ENCODE measurements around the gene FBXL20.
A peak's percentile ranks its signal among the peaks of the same experiment; 100 is the strongest.
"Not testable (repeated sequence)": the region's sequence is repeated elsewhere in the genome, so short reads cannot be mapped to it uniquely, and the experiment has no call there.

Gene FBXL20

GRCh38 chr17:39401412-39402243, at the start of gene FBXL20:
Gene FBXL20, minus strand, starts transcription at chr17:39401626. Its CDS starts 224 bp downstream, at chr17:39401402.
- FAIRE-seq: no peak

DNA sequence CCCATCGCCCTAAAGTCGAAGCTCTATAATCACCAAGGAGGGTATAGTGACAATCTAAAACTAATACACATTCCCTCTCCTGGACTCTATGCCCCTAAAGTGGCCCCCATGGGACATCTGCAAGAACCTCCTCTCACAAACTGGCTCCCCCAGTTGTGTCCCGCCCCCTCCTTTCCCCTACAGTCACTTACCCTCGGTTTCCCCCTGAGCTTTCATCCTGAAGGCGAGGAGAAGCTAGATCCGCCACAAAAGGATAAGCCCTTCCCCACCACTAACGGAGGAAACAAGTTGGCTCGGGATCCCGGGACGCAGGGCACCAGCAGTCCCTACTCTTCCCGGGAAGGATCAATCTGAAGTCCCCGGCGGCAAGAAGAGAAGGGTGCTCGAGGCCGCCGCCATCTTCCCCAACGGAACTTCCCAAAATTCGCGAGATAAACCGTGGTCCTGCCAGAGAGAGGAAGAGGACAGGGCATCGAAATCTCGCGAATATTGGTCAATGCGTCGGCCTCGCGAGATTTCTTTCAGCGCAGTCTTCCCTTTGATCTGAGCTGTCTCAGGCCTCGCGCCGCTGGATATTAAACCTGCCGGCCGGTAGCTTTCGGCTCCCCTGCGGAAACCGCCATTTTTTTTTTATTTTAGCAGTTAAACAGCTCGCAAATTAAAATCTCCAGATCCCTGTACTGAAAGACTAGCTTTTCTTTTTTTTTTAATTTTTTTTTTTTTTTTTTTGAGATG, 49.6 kb upstream of the FBXL20 start, which contains the start of gene MED1:
Gene MED1, minus strand, starts transcription at position 417 of the 735 bp plus-strand sequence. Its CDS starts 201 bp downstream, at position 216.
- FAIRE-seq: peak; percentile 92

DNA sequence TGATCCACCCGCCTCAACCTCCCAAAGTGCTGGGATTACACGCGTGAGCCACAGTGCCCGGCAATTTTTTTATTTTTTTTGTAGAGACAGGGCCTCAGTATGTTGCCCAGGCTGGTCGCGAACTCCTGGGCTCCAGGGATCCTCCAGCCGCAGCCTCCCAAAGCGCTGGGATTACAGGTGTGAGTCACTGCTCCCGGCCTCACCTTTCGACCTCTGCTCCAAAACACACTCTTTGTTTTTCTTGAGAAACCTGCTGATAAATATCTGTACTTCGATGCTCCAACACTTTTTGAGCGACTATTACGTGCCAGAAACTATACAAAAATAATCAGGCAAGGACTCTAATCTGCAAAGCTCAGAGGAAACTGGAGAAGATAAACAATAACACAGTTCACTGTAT, 48.6 kb upstream of the FBXL20 start:
- no peak for FAIRE-seq

- no peak for FAIRE-seq
Observed at GRCh38 chr17:39447561-39447960, 46.1 kb upstream of the FBXL20 start.

DNA sequence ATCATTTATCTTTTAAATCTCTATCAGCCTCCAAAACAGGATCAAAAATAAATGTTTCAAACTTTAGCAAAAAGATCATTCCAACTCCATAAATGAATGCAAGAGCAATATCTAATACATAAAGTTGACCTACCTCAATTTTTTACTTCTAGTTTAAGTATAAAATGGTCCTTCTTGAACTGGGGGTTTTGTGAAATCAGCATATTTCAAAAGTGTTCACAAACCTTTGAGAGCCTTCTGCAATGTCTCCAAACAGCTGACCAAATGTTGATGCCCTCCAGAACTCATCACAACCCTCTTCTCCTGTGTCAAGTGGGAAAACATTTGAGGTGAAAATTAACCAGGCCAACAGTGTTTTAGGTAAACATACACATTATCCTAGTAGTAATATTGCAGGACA, 41.9 kb upstream of the FBXL20 start:
- FAIRE-seq: no peak

DNA sequence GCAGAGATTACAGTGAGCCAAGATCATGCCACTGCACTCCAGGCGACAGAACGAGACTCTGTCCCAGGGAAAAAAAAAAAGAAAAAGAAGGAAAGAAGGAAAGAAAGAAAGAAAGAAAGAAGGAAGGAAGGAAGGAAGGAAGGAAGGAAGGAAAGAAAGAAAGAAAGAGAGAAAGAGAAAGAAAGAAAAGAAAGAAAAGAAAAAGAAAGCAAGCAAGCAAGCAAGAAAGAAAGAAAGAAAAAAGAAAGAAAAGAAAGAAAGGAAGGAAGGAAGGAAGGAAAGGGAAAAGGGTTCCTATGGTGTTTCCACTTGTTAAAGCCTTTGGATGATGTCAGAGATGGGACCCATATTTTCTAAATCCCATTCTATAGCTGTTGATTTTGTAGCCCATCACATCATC, 38.4 kb upstream of the FBXL20 start:
- not testable (repeated sequence) for FAIRE-seq

DNA sequence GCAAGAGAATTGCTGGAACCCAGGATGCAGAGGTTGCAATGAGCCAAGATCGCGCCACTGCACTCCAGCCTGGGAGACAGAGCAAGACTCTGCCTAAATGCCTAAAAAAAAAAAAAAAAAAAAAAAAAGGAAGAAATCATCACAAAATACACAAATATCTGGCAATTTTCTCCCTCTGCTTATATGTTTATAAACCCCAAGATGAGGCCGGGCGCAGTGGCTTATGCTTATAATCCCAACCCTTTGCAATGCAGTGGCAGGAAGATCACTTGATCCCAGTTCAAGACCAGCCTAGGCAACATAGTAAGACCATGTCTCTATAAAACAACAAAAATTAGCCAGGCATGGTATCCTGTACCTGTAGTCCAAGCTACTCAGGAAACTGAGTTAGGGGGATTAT, 28.2 kb upstream of the FBXL20 start:
- no peak for FAIRE-seq

- FAIRE-seq: no peak
Observed at GRCh38 chr17:39416141-39416540, 14.7 kb upstream of the FBXL20 start.

- FAIRE-seq: no peak
Observed at GRCh38 chr17:39410279-39410678, 8.9 kb upstream of the FBXL20 start.

GRCh38 chr17:39408360-39408759, 6.9 kb upstream of the FBXL20 start:
- no peak for FAIRE-seq

DNA sequence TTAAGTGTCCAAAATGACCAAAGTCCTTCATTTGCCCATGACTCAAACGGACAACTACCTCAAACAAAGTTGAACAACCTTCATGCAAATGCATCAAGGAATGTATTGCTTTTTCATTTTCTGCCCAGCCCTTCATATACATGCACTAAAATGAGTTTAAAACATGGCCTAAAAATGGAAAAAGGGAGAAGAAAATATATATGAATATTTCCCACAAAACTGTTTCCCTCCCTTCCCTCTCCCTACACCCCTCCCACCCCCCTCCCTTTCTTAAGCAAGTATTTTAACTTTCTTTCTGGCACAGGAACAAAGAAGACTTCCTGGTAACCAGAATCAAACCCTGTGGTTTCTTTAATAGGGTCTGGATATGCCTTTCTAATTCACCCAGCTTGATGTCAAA, 5.5 kb upstream of the FBXL20 start:
- no peak for FAIRE-seq

GRCh38 chr17:39405436-39405835, 4.0 kb upstream of the FBXL20 start:
- FAIRE-seq: no peak

- FAIRE-seq: no peak
Observed at GRCh38 chr17:39404542-39405378, 3.3 kb upstream of the FBXL20 start.

GRCh38 chr17:39402890-39403605, 1.6 kb upstream of the FBXL20 start:
- no peak for FAIRE-seq

DNA sequence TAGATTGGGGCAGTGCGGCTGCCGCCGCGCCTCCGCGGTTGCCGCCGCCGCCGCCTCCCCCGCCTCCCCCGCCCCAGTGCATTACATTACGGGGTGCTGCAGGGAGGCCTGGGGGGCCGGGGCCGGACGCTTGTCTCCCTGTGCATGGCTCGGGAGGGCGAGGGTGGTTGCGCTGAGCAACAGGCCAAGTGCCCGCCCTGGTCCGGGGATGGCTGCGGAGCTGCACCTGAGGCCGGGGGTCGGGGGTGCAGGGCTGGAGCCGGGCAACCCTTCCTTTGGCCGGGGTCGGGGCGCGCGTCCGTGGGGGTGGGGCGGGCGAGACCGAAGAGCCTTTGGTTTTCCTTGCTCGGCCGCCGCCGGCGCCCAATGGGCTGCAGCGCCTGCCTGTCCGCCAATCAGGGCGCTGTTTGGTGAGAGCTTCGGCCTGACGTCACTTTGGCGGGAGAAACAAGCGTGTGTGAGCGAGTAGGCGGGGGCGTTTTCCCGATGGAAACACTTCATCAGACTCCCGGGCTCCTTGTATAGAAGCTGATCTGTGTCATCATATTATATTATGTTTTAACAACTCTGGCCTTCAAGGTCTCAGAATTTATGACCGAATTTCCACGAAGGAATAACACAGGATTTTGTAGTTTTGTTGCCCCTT, 941 bp upstream of the FBXL20 start:
- FAIRE-seq: peak; percentile 78

GRCh38 chr17:39400547-39401411, 647 bp downstream of the FBXL20 start:
- FAIRE-seq: no peak

DNA sequence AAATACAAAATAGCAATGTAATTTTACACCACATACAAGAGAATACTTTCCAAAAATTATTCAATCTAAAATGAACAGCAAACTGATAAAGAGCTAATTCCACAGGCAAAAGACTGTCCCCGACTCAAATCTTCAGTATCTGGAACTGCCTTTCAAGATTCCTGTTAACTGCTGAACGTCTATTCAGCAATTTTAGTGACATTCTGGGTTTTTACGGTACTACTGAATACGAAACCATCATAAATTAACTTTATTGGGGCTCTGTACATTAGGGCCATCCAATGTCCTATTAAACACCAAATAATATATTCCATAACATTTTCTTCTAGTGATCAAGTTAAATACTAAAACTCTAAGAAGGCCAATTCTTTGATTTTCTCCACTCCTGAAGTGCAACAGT, 1.6 kb downstream of the FBXL20 start:
- FAIRE-seq: no peak

- peak; percentile 43 for FAIRE-seq
Observed at GRCh38 chr17:39393736-39394135, 7.7 kb downstream of the FBXL20 start.

DNA sequence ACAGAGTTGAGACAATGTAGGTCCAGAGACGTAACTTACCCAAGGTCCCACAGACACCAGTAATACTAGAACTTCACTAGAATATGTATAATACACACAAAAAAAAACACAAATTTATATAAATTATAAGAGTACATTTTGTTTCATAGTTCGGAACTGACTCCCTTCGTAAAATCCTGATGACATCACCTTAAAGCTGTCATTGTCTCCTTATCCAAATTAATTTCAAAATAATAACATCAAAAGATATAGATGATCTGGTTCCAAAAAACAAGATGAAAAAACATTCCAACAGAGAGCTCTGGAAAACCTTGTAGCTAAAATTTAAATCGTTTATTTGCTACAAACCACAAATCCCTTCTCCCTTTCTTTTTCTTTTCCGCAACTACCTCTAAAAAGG, 10.0 kb downstream of the FBXL20 start:
- FAIRE-seq: no peak

DNA sequence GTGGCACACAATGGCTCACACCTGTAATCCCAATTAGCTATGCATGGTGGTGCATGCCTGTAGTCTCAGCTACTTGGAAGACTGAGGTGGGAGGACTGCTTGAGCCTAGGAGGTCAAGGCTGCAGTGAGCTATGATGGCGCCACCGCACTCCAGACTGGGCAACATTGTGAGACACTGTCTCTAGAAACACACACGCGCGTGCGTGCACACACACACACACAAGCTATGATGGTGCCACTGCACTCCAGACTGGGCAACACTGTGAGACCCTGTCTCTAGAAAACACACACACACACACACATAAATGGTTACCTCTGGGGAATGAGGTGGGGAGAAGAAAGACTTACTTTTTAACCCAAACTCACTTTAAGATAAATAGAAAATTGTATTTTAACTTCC, 16.4 kb downstream of the FBXL20 start:
- no peak for FAIRE-seq

DNA sequence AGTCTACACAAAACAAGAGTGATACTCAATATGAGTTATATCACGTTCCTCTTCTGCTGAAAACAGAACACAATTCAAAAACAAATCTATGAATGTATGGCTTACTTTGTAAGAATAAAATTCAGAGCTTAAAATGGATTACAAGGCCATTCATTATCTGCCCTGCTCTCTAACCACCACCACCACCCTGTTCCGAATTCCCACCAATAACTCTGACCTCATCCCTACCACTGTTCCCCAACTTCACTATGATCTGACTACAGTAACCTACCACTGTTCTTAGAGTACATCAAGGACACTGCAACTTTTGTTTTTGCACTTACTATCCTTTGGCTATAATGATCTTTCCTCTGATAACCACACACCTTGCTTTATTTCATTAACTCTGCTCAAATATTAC, 21.3 kb downstream of the FBXL20 start:
- no peak for FAIRE-seq

Data from A204.1 (cell line).